HG02840 (cell line): Measurements from ENCODE around the gene SPOCK1.
"Not testable (repeated sequence)": the region's sequence is repeated elsewhere in the genome, so short reads cannot be mapped to it uniquely, and the experiment has no call there.

Source experiments
- ATAC-seq: cut with Tn5 transposase; IDR thresholded peaks from one replicate; pipeline ENCODE4 v1.9.1; 2021; ENCODE audit warnings: mild to moderate bottlenecking, moderate library complexity, moderate number of reproducible peaks; ENCODE audit not compliant: unreplicated experiment, low FRiP score

SPOCK1 gene

GRCh38 chr5:137400571-137400970, 98.6 kb downstream of the SPOCK1 start:
- ATAC-seq = no peak

GRCh38 chr5:137399911-137400310, 99.2 kb downstream of the SPOCK1 start:
- ATAC-seq = no peak

- ATAC-seq = no peak
Observed at GRCh38 chr5:137398751-137399150, 100.4 kb downstream of the SPOCK1 start.

GRCh38 chr5:137398154-137398553, 101.0 kb downstream of the SPOCK1 start:
- no peak for ATAC-seq

GRCh38 chr5:137395011-137395755, 103.9 kb downstream of the SPOCK1 start:
- no peak for ATAC-seq

- no peak for ATAC-seq
Observed at GRCh38 chr5:137394380-137394779, 104.7 kb downstream of the SPOCK1 start.

GRCh38 chr5:137393196-137393993, 105.7 kb downstream of the SPOCK1 start:
- ATAC-seq = no peak

GRCh38 chr5:137392261-137392660, 106.9 kb downstream of the SPOCK1 start:
- no peak for ATAC-seq

GRCh38 chr5:137391044-137391443, 108.1 kb downstream of the SPOCK1 start:
- ATAC-seq = not testable (repeated sequence)

- no peak for ATAC-seq
Observed at GRCh38 chr5:137389042-137389441, 110.1 kb downstream of the SPOCK1 start.

GRCh38 chr5:137385064-137385463, 114.1 kb downstream of the SPOCK1 start:
- ATAC-seq = no peak

- no peak for ATAC-seq
Observed at GRCh38 chr5:137383909-137384308, 115.2 kb downstream of the SPOCK1 start.

- ATAC-seq = no peak
Observed at GRCh38 chr5:137381555-137381954, 117.6 kb downstream of the SPOCK1 start.

GRCh38 chr5:137379555-137380286, 119.4 kb downstream of the SPOCK1 start:
- no peak for ATAC-seq

GRCh38 chr5:137375741-137376526, 123.2 kb downstream of the SPOCK1 start:
- no peak for ATAC-seq

- ATAC-seq = no peak
Observed at GRCh38 chr5:137374110-137374714, 124.9 kb downstream of the SPOCK1 start.

GRCh38 chr5:137372773-137373160, 126.4 kb downstream of the SPOCK1 start:
- no peak for ATAC-seq

- no peak for ATAC-seq
Observed at GRCh38 chr5:137372016-137372772, 126.9 kb downstream of the SPOCK1 start.
